Gastroesophageal sphincter (tissue), 3 donors: ENCODE measurements around the gene TECTA.

ENCODE experiments used
- CTCF ChIP-seq, 4 experiments: fragments of 200-600 bp in 2 of 4; fragments of 450-650 bp in 2 of 4; sonication (generic) in 1 of 4; IDR thresholded peaks; one replicate each; pipeline ENCODE4 v1.5.1; 2017 to 2019; ENCODE audit warnings: antibody characterized with exemption in 4 of 4, mild to moderate bottlenecking in 2 of 4, moderate library complexity in 2 of 4
- POLR2AphosphoS5 ChIP-seq: sonication (generic); formaldehyde crosslinking; IDR thresholded peaks from one replicate; pipeline ENCODE4 v1.6.1; 2017; ENCODE audit warnings: antibody characterized with exemption

- TF ChIP-seq CTCF (IDR thresholded peaks at IDR 0.05) (no peak), POLR2AphosphoS5 (no peak)
Observed at GRCh38 chr11:121214861-121215260, 113.8 kb downstream of the TECTA start.
